Renal pelvis (tissue), 4 donors: ENCODE measurements around the gene TTI1. TPM values are rescaled to one million over a fixed set of nuclear protein-coding genes. Genes with fewer than 3 reads are reported as not detected.

Experiments
- DNase-seq: peaks from one replicate; pipeline ENCODE4 v3.0.0-alpha.2; 2013
- polyA plus RNA-seq, 3 donors: library from polyadenylated mRNA; unstranded; fragments of 120-200 nt; gene quantifications; one replicate each; pipeline ENCODE4 v1.2.1, GENCODE V29; 2013; ENCODE audit not compliant: insufficient read length in 3 of 3

The TTI1 gene
- polyA plus RNA-seq, 3 donors: 28.7 to 37.1 (median 35.5) TPM

- no peak for DNase-seq
Measured at GRCh38 chr20:37989601-37990295, 43.5 kb downstream of the TTI1 start.

GRCh38 chr20:37988306-37988954 is 44.8 kb downstream of the TTI1 start:
- no peak for DNase-seq

- DNase-seq: no peak
Measured at GRCh38 chr20:37987602-37988290, 45.5 kb downstream of the TTI1 start.

- DNase-seq: no peak
Measured at GRCh38 chr20:37986873-37987601, 46.2 kb downstream of the TTI1 start.

GRCh38 chr20:37986044-37986858 is 47.0 kb downstream of the TTI1 start:
- DNase-seq: no peak

- DNase-seq: no peak
Measured at GRCh38 chr20:37984018-37984785, 49.1 kb downstream of the TTI1 start.

- DNase-seq: no peak
Measured at GRCh38 chr20:37983286-37983685, 50.0 kb downstream of the TTI1 start.

- DNase-seq: no peak
Measured at GRCh38 chr20:37981568-37981967, 51.7 kb downstream of the TTI1 start.

GRCh38 chr20:37980876-37981275 is 52.4 kb downstream of the TTI1 start:
- DNase-seq: no peak

GRCh38 chr20:37980383-37980782 is 52.9 kb downstream of the TTI1 start:
- no peak for DNase-seq

- no peak for DNase-seq
Measured at GRCh38 chr20:37979021-37979985, 54.0 kb downstream of the TTI1 start.

GRCh38 chr20:37977786-37978185 is 55.5 kb downstream of the TTI1 start:
- DNase-seq: no peak

- DNase-seq: no peak
Measured at GRCh38 chr20:37977338-37977737, 55.9 kb downstream of the TTI1 start.

- no peak for DNase-seq
Measured at GRCh38 chr20:37976887-37977286, 56.4 kb downstream of the TTI1 start.

GRCh38 chr20:37973059-37973910 is 60.0 kb downstream of the TTI1 start:
- DNase-seq: no peak

- DNase-seq: no peak
Measured at GRCh38 chr20:37972256-37973058, 60.8 kb downstream of the TTI1 start.

GRCh38 chr20:37971561-37972127 is 61.6 kb downstream of the TTI1 start:
- DNase-seq: no peak
